Endodermal cell (in vitro differentiated cells): ENCODE data around the gene RNF11. TPM values are rescaled to one million over a fixed set of nuclear protein-coding genes. Genes with fewer than 3 reads are reported as not detected.
A peak's percentile ranks its signal among the peaks of the same experiment; 100 is the strongest.

Experiments used
- DNase-seq: peaks from one replicate; pipeline ENCODE4 v3.0.0-alpha.2; 2017
- H3K27ac ChIP-seq: 2 replicates; pipeline ENCODE4 v1.5.1; 2013; ENCODE audit warnings: mild to moderate bottlenecking, low read depth, low read length, moderate library complexity
- H3K27me3 ChIP-seq: 2 replicates; pipeline ENCODE4 v1.6.1; 2013; ENCODE audit warnings: mild to moderate bottlenecking, low read length, moderate library complexity; ENCODE audit not compliant: insufficient read depth, control insufficient read depth, poor library complexity, severe bottlenecking
- H3K36me3 ChIP-seq: 2 replicates; pipeline ENCODE4 v1.7.0; 2013; ENCODE audit warnings: mild to moderate bottlenecking, low read length, moderate library complexity; ENCODE audit not compliant: control insufficient read depth, insufficient read depth
- H3K4me1 ChIP-seq: one replicate; pipeline ENCODE4 v1.7.0; 2013; ENCODE audit warnings: low read length; ENCODE audit not compliant: control insufficient read depth, insufficient read depth
- H3K4me3 ChIP-seq: 2 replicates; pipeline ENCODE4 v1.5.1; 2013; ENCODE audit warnings: mild to moderate bottlenecking, low read length, moderate library complexity
- H3K9ac ChIP-seq: 2 replicates; pipeline ENCODE4 v1.6.1; 2013; ENCODE audit warnings: mild to moderate bottlenecking, low read length, moderate library complexity; ENCODE audit not compliant: poor library complexity, severe bottlenecking; ENCODE audit errors: extremely low read depth
- H3K9me3 ChIP-seq: 2 replicates; pipeline ENCODE4 v1.6.1; 2013; ENCODE audit warnings: mild to moderate bottlenecking, low read length, moderate library complexity; ENCODE audit not compliant: control insufficient read depth
- H3K27ac Mint-ChIP-seq: 2 replicates; pipeline ENCODE4 v1.8.0; 2020; ENCODE audit warnings: mixed read lengths
- H3K27me3 Mint-ChIP-seq: 2 replicates; pipeline ENCODE4 v1.8.0; 2021; ENCODE audit warnings: mild to moderate bottlenecking, mixed read lengths; ENCODE audit not compliant: insufficient read depth
- H3K36me3 Mint-ChIP-seq: 2 replicates; pipeline ENCODE4 v1.8.0; 2020; ENCODE audit warnings: low read depth, mixed read lengths
- H3K4me1 Mint-ChIP-seq: 2 replicates; pipeline ENCODE4 v1.8.0; 2020; ENCODE audit warnings: mixed read lengths
- H3K4me3 Mint-ChIP-seq: 2 replicates; pipeline ENCODE4 v1.8.0; 2020; ENCODE audit warnings: mild to moderate bottlenecking, moderate library complexity, mixed read lengths
- H3K9me3 Mint-ChIP-seq: 2 replicates; pipeline ENCODE4 v1.8.0; 2020; ENCODE audit warnings: mild to moderate bottlenecking, mixed read lengths
- CTCF ChIP-seq: fragments of 200-600 bp; sonication (generic); conservative IDR thresholded peaks from 2 replicates; pipeline ENCODE4 v1.5.0; 2021; ENCODE audit warnings: antibody characterized with exemption, mild to moderate bottlenecking
- WGBS, 2 experiments: methylation state at CpG; one replicate each; pipeline versions ENCODE4 v1.1.5 to v1.1.7; 2013; ENCODE audit warnings: missing lambda C conversion rate in 2 of 2, mixed read lengths in 1 of 2; ENCODE audit not compliant: insufficient coverage in 1 of 2, insufficient read length in 1 of 2; 5-methylcytosine and 5-hydroxymethylcytosine counted together
- long read RNA-seq, 4 experiments: library from polyadenylated mRNA in 2 of 4; library from RNA in 1 of 4; library from capped mRNA in 1 of 4; stranded (forward) in 3 of 4; unstranded in 1 of 4; transcript quantifications; one replicate each; pipeline ENCODE4 v2.0.0, GENCODE V29; 2020 to 2021; ENCODE audit warnings: inconsistent platforms in 1 of 4
- polyA plus RNA-seq, 2 experiments: library from polyadenylated mRNA; stranded (reverse); fragments of 50-300 nt; gene quantifications; one replicate each; pipeline ENCODE4 v1.2.3, GENCODE V29; 2013
- total RNA-seq, 2 donors: library from RNA; stranded (reverse); fragmentation: NEBNext Ultra II Directional in 1 of 2; extraction: Animal tissue kit (Norgen Biotek cat#: 25700) in 1 of 2; gene quantifications; 2 replicates in 1 of 2; 3 replicates in 1 of 2; pipeline ENCODE4 v1.2.1, GENCODE V29; 2021

The RNF11 gene, protein sequence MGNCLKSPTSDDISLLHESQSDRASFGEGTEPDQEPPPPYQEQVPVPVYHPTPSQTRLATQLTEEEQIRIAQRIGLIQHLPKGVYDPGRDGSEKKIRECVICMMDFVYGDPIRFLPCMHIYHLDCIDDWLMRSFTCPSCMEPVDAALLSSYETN
- 100 to 1,000 TPM in 1 of 2 donors, 10 to 100 TPM in 1; 84.1 to 103 TPM for total RNA-seq
- 68.5 TPM for polyA plus RNA-seq (2013, experiment 1 of 2)
- 68.6 TPM for polyA plus RNA-seq (2013, experiment 2 of 2)
- long read RNA-seq, experiment 1, transcript RNF11-201 (3 exons, 3,084 nt): major isoform, 35 of 68 reads
- long read RNA-seq, experiment 1, partial matches to known transcripts: 0 of 68 reads
- long read RNA-seq, experiment 1, other reads (novel, unspliced or antisense): 33 of 68 reads
- long read RNA-seq, experiment 2, transcript RNF11-201 (3 exons, 3,084 nt): major isoform, 283 of 299 reads
- long read RNA-seq, experiment 2, partial matches to known transcripts: 1 of 299 reads
- long read RNA-seq, experiment 2, other reads (novel, unspliced or antisense): 15 of 299 reads
- long read RNA-seq, experiment 3, transcript RNF11-201 (3 exons, 3,084 nt): major isoform, 73 of 80 reads
- long read RNA-seq, experiment 3, partial matches to known transcripts: 4 of 80 reads
- long read RNA-seq, experiment 3, other reads (novel, unspliced or antisense): 3 of 80 reads
- long read RNA-seq, experiment 4, partial matches to known transcripts: 0 of 3 reads
- long read RNA-seq, experiment 4, other reads (novel, unspliced or antisense): 3 of 3 reads

GRCh38 chr1:51235673-51236530 lies at the start of gene RNF11:
TSS of gene RNF11 (plus strand) at chr1:51236273. CDS start at chr1:51236757, 484 bp downstream.
- Mint-ChIP-seq H3K9me3 (no peaks in the 10 kb centered on the region), H3K4me1 (peaks cover 28% of the 10 kb centered on the region), H3K27me3 (peaks cover 3% of the 10 kb centered on the region), H3K27ac (peak within 1 kb of the TSS; percentile 92), H3K4me3 (no peak within 1 kb of the TSS), H3K36me3 (peaks cover 6% of the 10 kb centered on the region)
- no peak for TF ChIP-seq CTCF
- Histone ChIP-seq H3K4me1 (no peaks in the 10 kb centered on the region), H3K27me3 (no peaks in the 10 kb centered on the region), H3K9ac (peak within 1 kb of the TSS; percentile 91), H3K4me3 (peak within 1 kb of the TSS; percentile 98), H3K27ac (peak within 1 kb of the TSS; percentile 86), H3K36me3 (no peaks in the 10 kb centered on the region), H3K9me3 (no peaks in the 10 kb centered on the region)
- DNase-seq: peak; percentile 95
- WGBS, 2 experiments: 1 to 7% methylated on average over 5 to 55 of the region's 57 CpGs

DNA sequence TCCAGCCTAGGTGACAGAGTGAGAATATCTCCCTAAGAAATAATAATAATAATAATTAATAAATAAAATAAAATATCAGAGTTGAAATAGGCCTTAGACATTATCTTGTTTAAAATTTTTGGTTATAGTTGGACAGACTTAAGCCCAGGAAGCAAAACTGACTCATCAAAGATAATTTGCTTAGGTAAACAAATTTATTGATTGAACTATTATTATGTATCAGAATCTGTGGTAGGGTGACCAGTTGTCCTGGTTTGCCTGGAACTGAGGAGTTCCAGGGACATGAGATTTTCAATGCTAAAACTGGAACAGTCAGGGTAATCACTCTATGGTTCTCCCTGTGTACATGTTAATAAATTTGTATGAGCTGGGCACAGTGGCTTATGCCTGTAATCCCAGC lies 47.8 kb upstream of the RNF11 start:
- no peak overlapping the region for H3K9ac ChIP-seq
- H3K27me3 ChIP-seq: no peaks in the 10 kb centered on the region
- H3K36me3 Mint-ChIP-seq: no peaks in the 10 kb centered on the region
- no peak overlapping the region for H3K4me3 Mint-ChIP-seq
- H3K4me1 ChIP-seq: no peaks in the 10 kb centered on the region
- H3K9me3 Mint-ChIP-seq: no peaks in the 10 kb centered on the region
- no peaks in the 10 kb centered on the region for H3K27me3 Mint-ChIP-seq
- no peaks in the 10 kb centered on the region for H3K9me3 ChIP-seq
- DNase-seq: no peak
- H3K4me3 ChIP-seq: no peak overlapping the region
- H3K27ac ChIP-seq: no peak overlapping the region
- TF ChIP-seq CTCF: no peak
- H3K4me1 Mint-ChIP-seq: no peaks in the 10 kb centered on the region
- no peaks in the 10 kb centered on the region for H3K36me3 ChIP-seq
- no peak overlapping the region for H3K27ac Mint-ChIP-seq

DNA sequence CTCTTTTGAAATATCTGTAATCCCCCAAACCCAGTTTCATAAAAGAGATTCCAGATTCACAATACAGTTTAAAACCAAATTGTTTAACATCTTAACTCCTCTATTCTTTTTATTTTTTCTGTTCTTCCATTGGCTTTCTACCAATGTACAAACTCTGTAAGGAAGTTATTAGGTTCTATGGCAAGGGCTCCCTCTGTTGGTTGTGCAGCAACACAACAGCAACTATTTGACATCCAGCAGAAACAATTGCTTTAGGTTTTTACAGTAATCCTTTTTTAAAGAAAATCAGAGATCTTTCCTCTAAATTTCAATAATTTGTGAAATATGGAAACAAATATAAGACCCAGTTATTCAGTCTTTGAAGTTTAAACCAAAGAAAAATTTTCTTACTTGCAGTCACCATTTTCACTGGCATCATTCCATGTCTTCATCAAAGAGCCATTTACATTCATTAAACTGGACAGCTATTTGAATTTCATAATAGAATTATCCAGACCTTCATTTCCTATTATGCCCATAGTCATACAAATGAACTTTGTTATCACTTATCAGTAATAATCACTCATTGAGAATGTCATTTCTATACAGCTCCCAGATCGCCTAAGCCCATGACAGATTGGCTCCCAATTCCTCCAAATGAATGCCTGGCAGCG lies 46.5 kb upstream of the RNF11 start:
- H3K4me1 ChIP-seq: no peaks in the 10 kb centered on the region
- no peaks in the 10 kb centered on the region for H3K4me1 Mint-ChIP-seq
- H3K27ac ChIP-seq: no peak overlapping the region
- TF ChIP-seq CTCF: peak; percentile 96
- H3K9me3 Mint-ChIP-seq: no peaks in the 10 kb centered on the region
- no peaks in the 10 kb centered on the region for H3K36me3 Mint-ChIP-seq
- no peak overlapping the region for H3K9ac ChIP-seq
- DNase-seq: peak; percentile 61
- no peak overlapping the region for H3K4me3 ChIP-seq
- H3K9me3 ChIP-seq: no peaks in the 10 kb centered on the region
- H3K27me3 Mint-ChIP-seq: no peaks in the 10 kb centered on the region
- 87 to 95% methylated on average over 2 of the region's 2 CpGs for WGBS, 2 experiments
- H3K27ac Mint-ChIP-seq: no peak overlapping the region
- no peak overlapping the region for H3K4me3 Mint-ChIP-seq
- no peaks in the 10 kb centered on the region for H3K27me3 ChIP-seq
- no peaks in the 10 kb centered on the region for H3K36me3 ChIP-seq
